ENCODE results near the gene GLB1L3.

- TF ChIP-seq CTCF (IDR thresholded peaks at IDR 0.05; ENCODE audit: low read depth, low read length, poor library complexity, severe bottlenecking) = no peak
- TF ChIP-seq EZH2phosphoT487 (IDR thresholded peaks at IDR 0.05; ENCODE audit: borderline replicate concordance, low read length) = no peak
Observed at GRCh38 chr11:134250246-134250645, 25.9 kb upstream of the GLB1L3 start.
